ENCODE measurements around the gene NR2E1. TPM values are rescaled to one million over a fixed set of nuclear protein-coding genes. Genes with fewer than 3 reads are reported as not detected.

NR2E1 gene
- total and polyA plus RNA-seq, 9 donors: 0.05 TPM; not detected in 8

DNA sequence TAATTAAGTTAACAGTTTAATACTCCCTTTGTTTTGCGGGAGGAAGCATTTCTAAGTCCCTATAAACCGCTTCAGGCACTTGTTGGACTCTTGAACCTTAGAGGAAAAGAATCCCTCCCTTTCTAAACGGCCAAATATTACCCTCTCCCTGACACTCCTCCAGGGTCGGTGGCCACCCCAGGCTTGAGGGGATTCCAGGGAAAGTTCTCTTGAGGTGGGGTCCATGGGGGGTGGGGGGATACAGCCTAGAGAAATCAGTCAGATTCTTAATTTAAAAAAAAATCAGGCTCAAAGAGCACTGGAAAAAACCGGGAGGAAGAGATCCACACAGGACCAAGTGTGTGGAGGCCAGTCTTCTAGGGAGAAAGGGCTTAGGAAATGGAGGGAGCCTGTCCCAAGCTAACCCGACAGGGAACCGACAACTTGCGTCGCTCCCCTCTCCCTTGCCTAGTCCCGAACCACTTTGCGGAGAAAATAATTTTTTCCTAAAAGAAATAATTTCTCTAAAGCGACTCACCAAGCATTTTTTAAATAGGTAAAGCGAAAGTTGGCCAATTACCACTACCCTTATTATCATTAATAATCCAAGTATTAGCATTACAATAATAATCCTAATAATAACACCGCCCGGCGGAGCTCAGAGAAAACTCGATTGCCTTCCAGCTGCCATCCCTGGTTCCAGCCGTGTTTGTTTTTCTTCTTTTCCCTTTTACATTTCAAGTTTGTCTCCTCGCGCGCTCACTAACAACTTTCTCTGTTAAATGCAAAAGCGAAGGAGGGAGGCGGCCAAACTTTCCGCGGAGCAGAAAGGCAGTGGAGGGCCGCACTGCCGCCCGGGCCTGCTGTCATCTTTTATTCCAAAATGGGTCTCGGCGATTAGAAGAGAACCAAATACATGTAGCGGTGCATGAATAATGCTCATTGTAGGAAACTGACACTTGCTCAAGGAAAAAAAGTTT lies 4.8 kb downstream of the NR2E1 start:
- H3K4me3 ChIP-seq (ENCODE audit: low read length): no peak overlapping the region
- H3K27me3 ChIP-seq (ENCODE audit: control insufficient read depth, insufficient read depth, low read length): peaks cover 86% of the 10 kb centered on the region
- H3K27ac ChIP-seq (ENCODE audit: low read length): no peak overlapping the region
- peaks cover 43% of the 10 kb centered on the region for H3K4me1 ChIP-seq (ENCODE audit: control insufficient read depth, insufficient read depth, low read length)
- 10% methylated on average over 6 of the region's 31 CpGs for WGBS (ENCODE audit: insufficient coverage)
- no peak for DNase-seq
- H3K9me3 ChIP-seq (replicated peaks; ENCODE audit: control insufficient read depth, low read depth, low read length): no peaks in the 10 kb centered on the region
- H3K36me3 ChIP-seq (ENCODE audit: control insufficient read depth, insufficient read depth, low read length): no peaks in the 10 kb centered on the region

DNA sequence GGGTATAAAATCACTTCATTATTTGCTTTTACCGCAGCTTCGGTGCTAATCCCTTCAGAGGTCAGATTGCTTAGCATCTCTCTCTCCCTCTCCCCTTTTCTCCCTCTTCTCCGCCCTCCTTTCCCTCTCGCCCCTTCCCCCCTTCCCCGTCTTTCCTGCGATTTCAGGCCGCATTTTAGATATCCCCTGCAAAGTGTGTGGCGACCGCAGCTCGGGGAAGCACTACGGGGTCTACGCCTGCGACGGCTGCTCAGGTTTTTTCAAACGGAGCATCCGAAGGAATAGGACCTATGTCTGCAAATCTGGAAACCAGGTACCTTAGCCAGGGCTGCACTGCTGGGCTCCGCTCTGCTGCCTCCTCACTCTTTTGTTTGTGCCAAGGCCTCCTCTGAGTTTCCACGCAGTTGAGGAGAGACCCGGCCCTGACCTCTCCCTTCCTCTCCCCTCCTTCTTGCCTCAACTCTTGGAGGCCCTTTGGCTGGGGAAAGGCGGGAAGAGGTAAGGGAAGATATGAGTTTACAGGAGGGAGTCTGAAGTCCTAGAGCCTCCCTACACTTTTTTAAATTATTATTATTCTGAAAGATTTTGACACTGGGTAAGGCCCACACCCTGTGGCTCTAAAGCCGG lies 5.6 kb downstream of the NR2E1 start:
- no peak for DNase-seq
- Histone ChIP-seq H3K9me3 (replicated peaks; ENCODE audit: control insufficient read depth, low read depth, low read length) (no peaks in the 10 kb centered on the region), H3K4me3 (ENCODE audit: low read length) (no peak overlapping the region), H3K27ac (ENCODE audit: low read length) (no peak overlapping the region), H3K27me3 (ENCODE audit: control insufficient read depth, insufficient read depth, low read length) (peaks cover 86% of the 10 kb centered on the region), H3K4me1 (ENCODE audit: control insufficient read depth, insufficient read depth, low read length) (peaks cover 43% of the 10 kb centered on the region), H3K36me3 (ENCODE audit: control insufficient read depth, insufficient read depth, low read length) (no peaks in the 10 kb centered on the region)
- WGBS (ENCODE audit: insufficient coverage): 8% methylated on average over 16 of the region's 21 CpGs

GRCh38 chr6:108171918-108172516 lies 6.2 kb downstream of the NR2E1 start:
- no peak for DNase-seq
- H3K27ac ChIP-seq (ENCODE audit: low read length): no peak overlapping the region
- H3K9me3 ChIP-seq (replicated peaks; ENCODE audit: control insufficient read depth, low read depth, low read length): no peaks in the 10 kb centered on the region
- H3K36me3 ChIP-seq (ENCODE audit: control insufficient read depth, insufficient read depth, low read length): no peaks in the 10 kb centered on the region
- H3K4me3 ChIP-seq (ENCODE audit: low read length): no peak overlapping the region
- H3K4me1 ChIP-seq (ENCODE audit: control insufficient read depth, insufficient read depth, low read length): peaks cover 41% of the 10 kb centered on the region
- 10% methylated on average over 2 of the region's 3 CpGs for WGBS (ENCODE audit: insufficient coverage)
- H3K27me3 ChIP-seq (ENCODE audit: control insufficient read depth, insufficient read depth, low read length): peaks cover 86% of the 10 kb centered on the region

- H3K9me3 ChIP-seq (replicated peaks; ENCODE audit: control insufficient read depth, low read depth, low read length): no peaks in the 10 kb centered on the region
- peaks cover 17% of the 10 kb centered on the region for H3K4me1 ChIP-seq (ENCODE audit: control insufficient read depth, insufficient read depth, low read length)
- DNase-seq: peak; percentile 77
- H3K27ac ChIP-seq (ENCODE audit: low read length): no peak overlapping the region
- no peaks in the 10 kb centered on the region for H3K36me3 ChIP-seq (ENCODE audit: control insufficient read depth, insufficient read depth, low read length)
- WGBS (ENCODE audit: insufficient coverage): 6% methylated on average over 41 of the region's 43 CpGs
- peaks cover 75% of the 10 kb centered on the region for H3K27me3 ChIP-seq (ENCODE audit: control insufficient read depth, insufficient read depth, low read length)
- no peak overlapping the region for H3K4me3 ChIP-seq (ENCODE audit: low read length)
Observed at GRCh38 chr6:108174371-108175175, 8.8 kb downstream of the NR2E1 start.

DNA sequence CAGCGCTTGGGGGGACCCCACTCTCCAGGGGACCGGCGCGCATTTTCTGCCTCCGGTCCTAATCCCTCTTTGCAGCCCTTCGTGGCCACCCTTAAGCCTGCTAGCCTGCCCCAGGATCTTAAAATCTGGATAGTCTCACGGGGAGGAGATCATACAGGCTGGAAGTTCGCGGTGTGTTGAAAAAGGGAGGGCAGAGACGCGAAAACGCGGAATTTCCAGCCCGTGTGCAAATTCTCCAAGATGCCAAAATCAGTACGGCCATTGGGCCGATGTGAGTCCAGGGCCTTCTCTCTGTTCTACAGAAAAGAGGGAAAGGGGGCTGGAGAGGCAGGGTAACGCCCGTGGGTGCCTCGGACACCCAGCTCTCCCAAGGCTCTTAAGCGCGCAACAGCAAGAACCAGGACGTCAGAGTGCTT lies 9.4 kb downstream of the NR2E1 start:
- no peaks in the 10 kb centered on the region for H3K36me3 ChIP-seq (ENCODE audit: control insufficient read depth, insufficient read depth, low read length)
- DNase-seq: no peak
- H3K27me3 ChIP-seq (ENCODE audit: control insufficient read depth, insufficient read depth, low read length): peaks cover 73% of the 10 kb centered on the region
- H3K4me3 ChIP-seq (ENCODE audit: low read length): no peak overlapping the region
- no peaks in the 10 kb centered on the region for H3K9me3 ChIP-seq (replicated peaks; ENCODE audit: control insufficient read depth, low read depth, low read length)
- WGBS (ENCODE audit: insufficient coverage): 3% methylated on average over 19 of the region's 22 CpGs
- peaks cover 16% of the 10 kb centered on the region for H3K4me1 ChIP-seq (ENCODE audit: control insufficient read depth, insufficient read depth, low read length)
- H3K27ac ChIP-seq (ENCODE audit: low read length): no peak overlapping the region

DNA sequence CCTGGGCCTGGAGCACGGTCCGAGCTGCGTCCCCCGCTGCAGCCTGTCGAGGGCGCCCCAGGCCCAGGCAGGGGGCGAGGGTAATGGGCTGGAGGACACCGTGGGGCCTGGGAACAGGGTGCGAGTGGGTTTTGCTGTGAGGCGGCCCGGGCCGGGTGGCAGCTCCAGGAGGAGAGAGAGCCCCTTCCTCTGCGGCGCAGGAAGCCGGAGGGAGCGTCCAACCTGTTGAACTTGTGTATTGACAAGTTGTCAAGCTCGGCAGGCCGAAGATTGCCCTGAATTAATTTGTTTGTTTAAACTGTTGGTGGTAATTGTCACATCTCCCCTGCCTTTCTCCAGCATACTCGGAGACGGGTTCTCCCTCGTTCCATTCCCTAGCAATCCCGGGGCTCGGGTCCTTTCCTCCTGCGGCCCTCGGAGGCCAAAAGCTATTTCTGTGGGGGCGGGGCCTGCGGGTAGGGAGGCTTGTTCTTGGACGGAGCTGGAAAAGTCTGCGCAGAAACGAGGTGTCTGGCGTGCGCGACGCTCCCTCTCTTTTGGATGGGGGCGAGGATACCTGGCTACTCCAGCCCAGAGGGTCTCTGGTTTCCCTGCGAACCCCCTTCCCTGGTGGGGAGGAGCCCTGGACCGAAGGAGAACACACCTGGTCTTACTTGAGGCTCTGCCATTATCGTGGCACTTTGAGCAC lies 9.9 kb downstream of the NR2E1 start:
- Histone ChIP-seq H3K4me3 (ENCODE audit: low read length) (no peak overlapping the region), H3K36me3 (ENCODE audit: control insufficient read depth, insufficient read depth, low read length) (no peaks in the 10 kb centered on the region), H3K27me3 (ENCODE audit: control insufficient read depth, insufficient read depth, low read length) (peaks cover 68% of the 10 kb centered on the region), H3K4me1 (ENCODE audit: control insufficient read depth, insufficient read depth, low read length) (peaks cover 16% of the 10 kb centered on the region), H3K27ac (ENCODE audit: low read length) (no peak overlapping the region), H3K9me3 (replicated peaks; ENCODE audit: control insufficient read depth, low read depth, low read length) (no peaks in the 10 kb centered on the region)
- no peak for DNase-seq
- 1% methylated on average over 12 of the region's 38 CpGs for WGBS (ENCODE audit: insufficient coverage)

GRCh38 chr6:108176281-108177089 lies 10.7 kb downstream of the NR2E1 start:
- Histone ChIP-seq H3K4me3 (ENCODE audit: low read length) (no peak overlapping the region), H3K27me3 (ENCODE audit: control insufficient read depth, insufficient read depth, low read length) (peaks cover 65% of the 10 kb centered on the region), H3K9me3 (replicated peaks; ENCODE audit: control insufficient read depth, low read depth, low read length) (no peaks in the 10 kb centered on the region), H3K27ac (ENCODE audit: low read length) (no peak overlapping the region), H3K4me1 (ENCODE audit: control insufficient read depth, insufficient read depth, low read length) (peaks cover 16% of the 10 kb centered on the region), H3K36me3 (ENCODE audit: control insufficient read depth, insufficient read depth, low read length) (no peaks in the 10 kb centered on the region)
- no peak for DNase-seq
- 3% methylated on average over 44 of the region's 46 CpGs for WGBS (ENCODE audit: insufficient coverage)

- H3K4me1 ChIP-seq (ENCODE audit: control insufficient read depth, insufficient read depth, low read length): peaks cover 14% of the 10 kb centered on the region
- WGBS (ENCODE audit: insufficient coverage): 0% methylated on average over 2 of the region's 4 CpGs
- H3K9me3 ChIP-seq (replicated peaks; ENCODE audit: control insufficient read depth, low read depth, low read length): no peaks in the 10 kb centered on the region
- no peak overlapping the region for H3K4me3 ChIP-seq (ENCODE audit: low read length)
- no peaks in the 10 kb centered on the region for H3K36me3 ChIP-seq (ENCODE audit: control insufficient read depth, insufficient read depth, low read length)
- peaks cover 62% of the 10 kb centered on the region for H3K27me3 ChIP-seq (ENCODE audit: control insufficient read depth, insufficient read depth, low read length)
- H3K27ac ChIP-seq (ENCODE audit: low read length): no peak overlapping the region
- no peak for DNase-seq
Observed at GRCh38 chr6:108179741-108180140, 13.9 kb downstream of the NR2E1 start.

DNA sequence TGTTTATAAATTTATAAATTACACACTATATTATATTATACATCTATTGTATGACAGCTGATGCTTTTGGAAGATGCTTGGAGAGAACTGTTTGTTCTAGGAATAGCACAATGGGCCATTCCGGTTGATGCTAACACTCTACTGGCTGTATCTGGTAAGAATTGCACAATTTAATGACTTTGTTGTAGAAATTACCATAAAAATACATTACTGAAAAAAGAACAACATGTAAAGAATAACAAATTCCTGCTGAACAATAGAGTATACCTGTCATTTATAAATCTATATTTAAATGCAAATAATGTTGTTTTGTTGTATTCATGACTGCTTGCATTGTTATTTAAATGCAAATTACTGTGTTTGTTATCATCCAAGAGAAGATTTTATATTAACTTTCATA lies 14.4 kb downstream of the NR2E1 start:
- H3K27me3 ChIP-seq (ENCODE audit: control insufficient read depth, insufficient read depth, low read length): peaks cover 57% of the 10 kb centered on the region

More for the DNA sequence above, 14.4 kb downstream of the NR2E1 start:
- no peak for DNase-seq
- H3K27ac ChIP-seq (ENCODE audit: low read length): no peak overlapping the region
- no CpG with 5 or more reads among the region's 1 CpG for WGBS (ENCODE audit: insufficient coverage)
- no peaks in the 10 kb centered on the region for H3K36me3 ChIP-seq (ENCODE audit: control insufficient read depth, insufficient read depth, low read length)
- H3K4me1 ChIP-seq (ENCODE audit: control insufficient read depth, insufficient read depth, low read length): peaks cover 14% of the 10 kb centered on the region
- no peak overlapping the region for H3K4me3 ChIP-seq (ENCODE audit: low read length)
- H3K9me3 ChIP-seq (replicated peaks; ENCODE audit: control insufficient read depth, low read depth, low read length): no peaks in the 10 kb centered on the region

Data from muscle of leg (tissue), 11 donors.